HG02840 (cell line): Measurements from ENCODE around the gene PRIMPOL.

ENCODE experiments used
- ATAC-seq: cut with Tn5 transposase; IDR thresholded peaks from one replicate; pipeline ENCODE4 v1.9.1; 2021; ENCODE audit warnings: mild to moderate bottlenecking, moderate library complexity, moderate number of reproducible peaks; ENCODE audit not compliant: unreplicated experiment, low FRiP score

Gene PRIMPOL

GRCh38 chr4:184664445-184665210 lies 15.1 kb downstream of the PRIMPOL start:
- ATAC-seq: no peak

- ATAC-seq: no peak
Measured at GRCh38 chr4:184666670-184667069, 17.1 kb downstream of the PRIMPOL start.

GRCh38 chr4:184668096-184668495 lies 18.6 kb downstream of the PRIMPOL start:
- ATAC-seq: no peak

GRCh38 chr4:184668511-184669114 lies 19.1 kb downstream of the PRIMPOL start:
- no peak for ATAC-seq

GRCh38 chr4:184669251-184669650 lies 19.7 kb downstream of the PRIMPOL start:
- no peak for ATAC-seq

GRCh38 chr4:184671101-184671500 lies 21.6 kb downstream of the PRIMPOL start:
- no peak for ATAC-seq

GRCh38 chr4:184672741-184673140 lies 23.2 kb downstream of the PRIMPOL start:
- ATAC-seq: no peak

GRCh38 chr4:184674011-184674410 lies 24.5 kb downstream of the PRIMPOL start:
- no peak for ATAC-seq

- ATAC-seq: no peak
Measured at GRCh38 chr4:184675018-184675417, 25.5 kb downstream of the PRIMPOL start.

GRCh38 chr4:184675821-184676492 lies 26.4 kb downstream of the PRIMPOL start:
- no peak for ATAC-seq

GRCh38 chr4:184680698-184681097 lies 31.2 kb downstream of the PRIMPOL start:
- ATAC-seq: no peak

GRCh38 chr4:184681916-184682315 lies 32.4 kb downstream of the PRIMPOL start:
- ATAC-seq: no peak

GRCh38 chr4:184684491-184685189 lies 35.1 kb downstream of the PRIMPOL start:
- no peak for ATAC-seq

GRCh38 chr4:184688005-184688404 lies 38.5 kb downstream of the PRIMPOL start:
- no peak for ATAC-seq

- ATAC-seq: no peak
Measured at GRCh38 chr4:184688447-184688846, 38.9 kb downstream of the PRIMPOL start.

- ATAC-seq: no peak
Measured at GRCh38 chr4:184689681-184690080, 40.1 kb downstream of the PRIMPOL start.

- no peak for ATAC-seq
Measured at GRCh38 chr4:184693056-184693455, 43.5 kb downstream of the PRIMPOL start.

- no peak for ATAC-seq
Measured at GRCh38 chr4:184694412-184694956, 44.9 kb downstream of the PRIMPOL start.

GRCh38 chr4:184695178-184695896 lies 45.8 kb downstream of the PRIMPOL start:
- ATAC-seq: no peak

- ATAC-seq: no peak
Measured at GRCh38 chr4:184697956-184698355, 48.4 kb downstream of the PRIMPOL start.
